Gastrocnemius medialis (tissue), 4 donors: ENCODE results near the gene TXNDC11.

Experiments
- POLR2A ChIP-seq, 2 donors: fragments of 450-650 bp; IDR thresholded peaks; one replicate each; pipeline ENCODE4 v1.6.1; 2017; ENCODE audit warnings: antibody characterized with exemption in 2 of 2, mild to moderate bottlenecking in 2 of 2, moderate library complexity in 2 of 2
- TF ChIP-seq, protein P1 (sequence below), 5 experiments: fragments of 450-650 bp in 3 of 5; fragments of 200-600 bp in 2 of 5; sonication (generic) in 2 of 5; IDR thresholded peaks in 4 of 5; conservative IDR thresholded peaks in 1 of 5; 1 replicate in 4 of 5; 2 replicates in 1 of 5; pipeline ENCODE4 v1.5.1; 2016 to 2019; ENCODE audit warnings: antibody characterized with exemption in 5 of 5, mild to moderate bottlenecking in 3 of 5, moderate library complexity in 3 of 5

- TF ChIP-seq, protein P1, sequence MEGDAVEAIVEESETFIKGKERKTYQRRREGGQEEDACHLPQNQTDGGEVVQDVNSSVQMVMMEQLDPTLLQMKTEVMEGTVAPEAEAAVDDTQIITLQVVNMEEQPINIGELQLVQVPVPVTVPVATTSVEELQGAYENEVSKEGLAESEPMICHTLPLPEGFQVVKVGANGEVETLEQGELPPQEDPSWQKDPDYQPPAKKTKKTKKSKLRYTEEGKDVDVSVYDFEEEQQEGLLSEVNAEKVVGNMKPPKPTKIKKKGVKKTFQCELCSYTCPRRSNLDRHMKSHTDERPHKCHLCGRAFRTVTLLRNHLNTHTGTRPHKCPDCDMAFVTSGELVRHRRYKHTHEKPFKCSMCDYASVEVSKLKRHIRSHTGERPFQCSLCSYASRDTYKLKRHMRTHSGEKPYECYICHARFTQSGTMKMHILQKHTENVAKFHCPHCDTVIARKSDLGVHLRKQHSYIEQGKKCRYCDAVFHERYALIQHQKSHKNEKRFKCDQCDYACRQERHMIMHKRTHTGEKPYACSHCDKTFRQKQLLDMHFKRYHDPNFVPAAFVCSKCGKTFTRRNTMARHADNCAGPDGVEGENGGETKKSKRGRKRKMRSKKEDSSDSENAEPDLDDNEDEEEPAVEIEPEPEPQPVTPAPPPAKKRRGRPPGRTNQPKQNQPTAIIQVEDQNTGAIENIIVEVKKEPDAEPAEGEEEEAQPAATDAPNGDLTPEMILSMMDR (IDR thresholded peaks at IDR 0.05 in 4 of 5, conservative IDR thresholded peaks at IDR 0.05 in 1 of 5) = no peak
- TF ChIP-seq POLR2A (IDR thresholded peaks at IDR 0.05) = no peak
These were observed 75.3 kb downstream of the TXNDC11 start for GRCh38 chr16:11667221-11667823.
